GM12891 (cell line): ENCODE results near the gene ISG20L2.

Experiments used
- PAX5 ChIP-seq: IDR thresholded peaks from 2 replicates; pipeline ENCODE4 v1.6.1; 2011; ENCODE audit warnings: low read length, moderate library complexity, mild to moderate bottlenecking; ENCODE audit not compliant: insufficient read depth, severe bottlenecking
- POLR2A ChIP-seq: IDR thresholded peaks from 2 replicates; pipeline ENCODE4 v1.6.1; 2011; ENCODE audit warnings: low read depth, low read length, control low read depth
- POLR2AphosphoS5 ChIP-seq: IDR thresholded peaks from 2 replicates; pipeline ENCODE4 v1.6.1; 2011; ENCODE audit warnings: low read depth, low read length, control low read depth

- TF ChIP-seq POLR2A (no peak), POLR2AphosphoS5 (no peak), PAX5 (no peak)
These were observed 45.0 kb upstream of the ISG20L2 start for GRCh38 chr1:156773607-156774006.
